ENCODE measurements around the gene ACP3. TPM values are rescaled to one million over a fixed set of nuclear protein-coding genes. Genes with fewer than 3 reads are reported as not detected.

The ACP3 gene
- total RNA-seq, 1 donor from 2014 or later = not detected

- peaks cover 3% of the 10 kb centered on the region for H3K4me1 Mint-ChIP-seq (ENCODE audit: low read depth, unreplicated experiment)
- no peaks in the 10 kb centered on the region for H3K4me1 ChIP-seq (ENCODE audit: insufficient read depth, low read length)
- no peak overlapping the region for H2AFZ ChIP-seq (ENCODE audit: low read depth, low read length)
- H4K20me1 ChIP-seq (ENCODE audit: insufficient read depth, low read length) = no peaks in the 10 kb centered on the region
- H3K4me3 ChIP-seq (ENCODE audit: insufficient read depth, low read depth, low read length) = no peak overlapping the region
- no peak overlapping the region for H3K4me3 Mint-ChIP-seq (ENCODE audit: unreplicated experiment)
- no peak for FAIRE-seq
- no peak for DNase-seq (ENCODE audit: low read depth)
- no peak overlapping the region for H3K27ac ChIP-seq (ENCODE audit: low read depth, low read length)
- no peaks in the 10 kb centered on the region for H3K27me3 ChIP-seq (ENCODE audit: insufficient read depth, low read length)
- no peaks in the 10 kb centered on the region for H3K9me3 ChIP-seq (ENCODE audit: insufficient read depth, low read depth, low read length)
- peaks cover 3% of the 10 kb centered on the region for H3K9me3 Mint-ChIP-seq (ENCODE audit: unreplicated experiment)
- no peak overlapping the region for H3K4me2 ChIP-seq (ENCODE audit: low read length)
- no peaks in the 10 kb centered on the region for H3K36me3 ChIP-seq (ENCODE audit: insufficient read depth, low read length)
- no peaks in the 10 kb centered on the region for H3K27me3 Mint-ChIP-seq (ENCODE audit: low read depth, unreplicated experiment)
- TF ChIP-seq CTCF (IDR thresholded peaks at IDR 0.05; ENCODE audit: insufficient read depth, low read depth, low read length) (no peak), EZH2 (IDR thresholded peaks at IDR 0.05; ENCODE audit: insufficient read depth, low read length) (no peak)
- H3K27ac Mint-ChIP-seq (ENCODE audit: unreplicated experiment) = no peak overlapping the region
- H3K79me2 ChIP-seq (ENCODE audit: insufficient read depth, low read length) = no peaks in the 10 kb centered on the region
- no peak overlapping the region for H3K9ac ChIP-seq (ENCODE audit: low read length)
- no peaks in the 10 kb centered on the region for H3K36me3 Mint-ChIP-seq (ENCODE audit: low read depth, unreplicated experiment)
These were observed 64.2 kb downstream of the ACP3 start for GRCh38 chr3:132381348-132381944.

GRCh38 chr3:132382267-132382666 lies 65.1 kb downstream of the ACP3 start:
- no peak overlapping the region for H3K27ac Mint-ChIP-seq (ENCODE audit: unreplicated experiment)
- H3K4me1 ChIP-seq (ENCODE audit: insufficient read depth, low read length) = no peaks in the 10 kb centered on the region
- no peaks in the 10 kb centered on the region for H4K20me1 ChIP-seq (ENCODE audit: insufficient read depth, low read length)
- H3K27ac ChIP-seq (ENCODE audit: low read depth, low read length) = no peak overlapping the region
- DNase-seq (ENCODE audit: low read depth) (no peak), FAIRE-seq (no peak)
- H3K36me3 Mint-ChIP-seq (ENCODE audit: low read depth, unreplicated experiment) = no peaks in the 10 kb centered on the region
- TF ChIP-seq EZH2 (IDR thresholded peaks at IDR 0.05; ENCODE audit: insufficient read depth, low read length) = no peak
- no peak for TF ChIP-seq CTCF (IDR thresholded peaks at IDR 0.05; ENCODE audit: insufficient read depth, low read depth, low read length)
- no peak overlapping the region for H3K9ac ChIP-seq (ENCODE audit: low read length)
- H3K79me2 ChIP-seq (ENCODE audit: insufficient read depth, low read length) = no peaks in the 10 kb centered on the region
- H3K9me3 Mint-ChIP-seq (ENCODE audit: unreplicated experiment) = peaks cover 3% of the 10 kb centered on the region
- H3K9me3 ChIP-seq (ENCODE audit: insufficient read depth, low read depth, low read length) = no peaks in the 10 kb centered on the region
- H3K4me2 ChIP-seq (ENCODE audit: low read length) = no peak overlapping the region
- H3K27me3 ChIP-seq (ENCODE audit: insufficient read depth, low read length) = no peaks in the 10 kb centered on the region
- H3K4me3 ChIP-seq (ENCODE audit: insufficient read depth, low read depth, low read length) = no peak overlapping the region
- no peaks in the 10 kb centered on the region for H3K36me3 ChIP-seq (ENCODE audit: insufficient read depth, low read length)
- H3K4me3 Mint-ChIP-seq (ENCODE audit: unreplicated experiment) = no peak overlapping the region
- peaks cover 3% of the 10 kb centered on the region for H3K4me1 Mint-ChIP-seq (ENCODE audit: low read depth, unreplicated experiment)
- H3K27me3 Mint-ChIP-seq (ENCODE audit: low read depth, unreplicated experiment) = no peaks in the 10 kb centered on the region
- no peak overlapping the region for H2AFZ ChIP-seq (ENCODE audit: low read depth, low read length)

- no peak overlapping the region for H3K4me3 Mint-ChIP-seq (ENCODE audit: unreplicated experiment)
- H3K4me1 Mint-ChIP-seq (ENCODE audit: low read depth, unreplicated experiment) = peaks cover 3% of the 10 kb centered on the region
- Histone ChIP-seq H3K4me3 (ENCODE audit: insufficient read depth, low read depth, low read length) (no peak overlapping the region), H4K20me1 (ENCODE audit: insufficient read depth, low read length) (no peaks in the 10 kb centered on the region), H3K36me3 (ENCODE audit: insufficient read depth, low read length) (no peaks in the 10 kb centered on the region), H3K9ac (ENCODE audit: low read length) (no peak overlapping the region), H3K4me2 (ENCODE audit: low read length) (no peak overlapping the region), H3K27me3 (ENCODE audit: insufficient read depth, low read length) (peaks cover under 1% of the 10 kb centered on the region), H3K79me2 (ENCODE audit: insufficient read depth, low read length) (no peaks in the 10 kb centered on the region), H3K27ac (ENCODE audit: low read depth, low read length) (no peak overlapping the region), H2AFZ (ENCODE audit: low read depth, low read length) (no peak overlapping the region), H3K4me1 (ENCODE audit: insufficient read depth, low read length) (no peaks in the 10 kb centered on the region), H3K9me3 (ENCODE audit: insufficient read depth, low read depth, low read length) (no peaks in the 10 kb centered on the region)
- no peaks in the 10 kb centered on the region for H3K36me3 Mint-ChIP-seq (ENCODE audit: low read depth, unreplicated experiment)
- no peak for DNase-seq (ENCODE audit: low read depth)
- H3K27ac Mint-ChIP-seq (ENCODE audit: unreplicated experiment) = no peak overlapping the region
- H3K27me3 Mint-ChIP-seq (ENCODE audit: low read depth, unreplicated experiment) = no peaks in the 10 kb centered on the region
- no peak for FAIRE-seq
- TF ChIP-seq CTCF (IDR thresholded peaks at IDR 0.05; ENCODE audit: insufficient read depth, low read depth, low read length) = no peak
- TF ChIP-seq EZH2 (IDR thresholded peaks at IDR 0.05; ENCODE audit: insufficient read depth, low read length) = no peak
- H3K9me3 Mint-ChIP-seq (ENCODE audit: unreplicated experiment) = peaks cover 3% of the 10 kb centered on the region
These were observed 65.5 kb downstream of the ACP3 start for GRCh38 chr3:132382688-132383194.
